ENCODE results near the gene IGSF6.

DNA sequence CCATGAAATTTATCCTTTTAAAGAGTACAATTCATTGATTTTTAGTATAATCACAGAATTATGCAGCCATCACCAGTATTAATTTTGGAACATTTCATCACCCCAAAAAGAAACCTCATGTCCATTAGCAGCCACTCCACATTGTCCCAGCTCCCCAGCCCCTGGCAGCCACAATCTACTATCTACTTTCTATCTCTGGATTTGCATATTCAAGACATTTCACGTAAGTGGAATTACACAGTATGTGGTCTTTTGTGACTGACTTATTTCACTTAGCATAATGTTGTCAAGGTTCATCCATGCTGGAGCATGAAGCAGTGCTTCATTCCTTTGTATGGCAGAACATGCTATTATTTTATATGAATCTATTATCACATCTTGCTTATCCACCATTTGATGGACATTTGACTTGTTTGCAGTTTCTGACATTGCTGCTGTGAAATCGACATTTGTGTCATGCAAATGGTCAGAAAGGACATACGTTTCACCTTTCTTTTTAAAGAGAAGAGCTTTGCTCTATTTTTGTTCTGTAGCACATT lies 42.3 kb downstream of the IGSF6 start:
- TF ChIP-seq CTCF (IDR thresholded peaks at IDR 0.05): no peak
- no peak for TF ChIP-seq POLR2A (IDR thresholded peaks at IDR 0.05)
